ENCODE data around the gene KLRF2.

The KLRF2 gene

DNA sequence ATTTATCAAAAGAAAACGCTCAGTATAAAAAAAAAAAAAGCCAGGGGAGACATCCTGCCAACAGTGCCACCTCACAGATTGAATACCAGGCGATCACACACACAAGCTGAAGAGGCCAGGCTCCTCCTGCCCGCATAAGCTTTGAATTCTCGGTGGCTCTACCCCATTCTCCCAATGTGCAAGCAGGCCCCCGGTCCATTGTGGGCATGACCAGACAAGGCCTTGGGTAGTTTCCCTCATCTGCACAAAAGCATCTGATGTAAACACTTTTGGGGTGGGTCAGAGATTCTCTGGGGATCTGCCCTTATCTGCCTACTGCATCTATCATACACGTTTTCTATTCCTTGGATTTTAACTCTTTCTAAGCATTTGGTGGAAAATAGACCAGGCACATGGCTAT lies 16.2 kb downstream of the KLRF2 start:
- no peaks in the 10 kb centered on the region for H3K4me1 ChIP-seq (ENCODE audit: control insufficient read depth, insufficient read depth, low read length)
- CTCF ChIA-PET: interaction anchor here (1.3 kb wide), 1 partner anchor 146 kb away, joined by 4 read pairs; no protein-coding TSS in a partner anchor
- POLR2A ChIA-PET: no interaction called here

DNA sequence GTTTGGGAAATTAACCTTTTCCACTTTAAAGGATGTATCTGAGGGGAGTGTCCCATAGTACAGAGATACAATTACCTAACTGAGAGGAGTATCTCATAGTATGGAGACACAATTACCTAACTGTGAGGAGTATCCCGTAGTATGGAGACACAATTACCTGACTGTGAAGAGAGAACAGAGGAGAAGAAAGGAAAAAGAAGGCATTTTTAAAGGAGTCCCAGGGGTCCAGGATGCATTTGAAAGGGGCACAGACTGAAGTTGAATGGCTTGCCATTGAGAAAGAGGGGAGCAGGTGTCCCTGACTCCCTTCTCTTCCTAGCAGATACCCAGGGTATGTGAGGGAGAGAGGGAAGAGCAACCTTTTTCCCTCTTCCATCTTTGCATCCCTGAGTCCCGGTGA lies 17.9 kb downstream of the KLRF2 start:
- ChIA-PET CTCF (no interaction called here), POLR2A (no interaction called here)
- no peaks in the 10 kb centered on the region for H3K36me3 ChIP-seq (ENCODE audit: control insufficient read depth in 2 of 2, insufficient read depth in 1 of 2, low read length in 2 of 2)
- H3K4me3 ChIP-seq (ENCODE audit: low read depth, low read length): no peak overlapping the region
- H3K9me3 ChIP-seq (ENCODE audit: control insufficient read depth, insufficient read depth, low read depth, low read length): no peaks in the 10 kb centered on the region
- no peaks in the 10 kb centered on the region for H3K4me1 ChIP-seq (ENCODE audit: control insufficient read depth, insufficient read depth, low read length)
- H3K27ac ChIP-seq (ENCODE audit: extremely low read depth, low read depth, low read length): no peak overlapping the region
- TF ChIP-seq, protein P1, sequence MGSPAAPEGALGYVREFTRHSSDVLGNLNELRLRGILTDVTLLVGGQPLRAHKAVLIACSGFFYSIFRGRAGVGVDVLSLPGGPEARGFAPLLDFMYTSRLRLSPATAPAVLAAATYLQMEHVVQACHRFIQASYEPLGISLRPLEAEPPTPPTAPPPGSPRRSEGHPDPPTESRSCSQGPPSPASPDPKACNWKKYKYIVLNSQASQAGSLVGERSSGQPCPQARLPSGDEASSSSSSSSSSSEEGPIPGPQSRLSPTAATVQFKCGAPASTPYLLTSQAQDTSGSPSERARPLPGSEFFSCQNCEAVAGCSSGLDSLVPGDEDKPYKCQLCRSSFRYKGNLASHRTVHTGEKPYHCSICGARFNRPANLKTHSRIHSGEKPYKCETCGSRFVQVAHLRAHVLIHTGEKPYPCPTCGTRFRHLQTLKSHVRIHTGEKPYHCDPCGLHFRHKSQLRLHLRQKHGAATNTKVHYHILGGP (tag by site-specific recombination; IDR thresholded peaks at IDR 0.05): no peak
- no peak for TF ChIP-seq ZNF146 (tag by site-specific recombination; IDR thresholded peaks at IDR 0.05)
- TF ChIP-seq ZNF747 (tag by site-specific recombination; IDR thresholded peaks at IDR 0.05): no peak
- TF ChIP-seq ZNF561 (tag by site-specific recombination; IDR thresholded peaks at IDR 0.05; ENCODE audit: borderline replicate concordance): no peak
- TF ChIP-seq ZNF626 (tag by site-specific recombination; IDR thresholded peaks at IDR 0.05): no peak
- TF ChIP-seq ZNF121 (tag by site-specific recombination; IDR thresholded peaks at IDR 0.05): no peak
- no peak for TF ChIP-seq ZNF510 (tag by site-specific recombination; IDR thresholded peaks at IDR 0.05; ENCODE audit: insufficient replicate concordance)
- no peak for TF ChIP-seq ZNF529 (tag by site-specific recombination; IDR thresholded peaks at IDR 0.05; ENCODE audit: insufficient replicate concordance)
- TF ChIP-seq ZNF19 (tag by site-specific recombination; IDR thresholded peaks at IDR 0.05; ENCODE audit: low read depth): no peak
- no peak for TF ChIP-seq GFI1B (tag by site-specific recombination; IDR thresholded peaks at IDR 0.05)
- TF ChIP-seq, protein P2, sequence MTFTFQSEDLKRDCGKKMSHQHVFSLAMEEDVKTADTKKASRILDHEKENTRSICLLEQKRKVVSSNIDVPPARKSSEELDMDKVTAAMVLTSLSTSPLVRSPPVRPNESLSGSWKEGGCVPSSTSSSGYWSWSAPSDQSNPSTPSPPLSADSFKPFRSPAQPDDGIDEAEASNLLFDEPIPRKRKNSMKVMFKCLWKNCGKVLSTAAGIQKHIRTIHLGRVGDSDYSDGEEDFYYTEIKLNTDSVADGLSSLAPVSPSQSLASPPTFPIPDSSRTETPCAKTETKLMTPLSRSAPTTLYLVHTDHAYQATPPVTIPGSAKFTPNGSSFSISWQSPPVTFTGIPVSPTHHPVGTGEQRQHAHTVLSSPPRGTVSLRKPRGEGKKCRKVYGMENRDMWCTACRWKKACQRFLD (tag by site-specific recombination; IDR thresholded peaks at IDR 0.05): no peak

More for the DNA sequence above, 16.2 kb downstream of the KLRF2 start:
- H3K36me3 ChIP-seq (ENCODE audit: control insufficient read depth in 2 of 2, insufficient read depth in 1 of 2, low read length in 2 of 2): no peaks in the 10 kb centered on the region
- H3K9me3 ChIP-seq (ENCODE audit: control insufficient read depth, insufficient read depth, low read depth, low read length): no peaks in the 10 kb centered on the region
- TF ChIP-seq ZNF274 (IDR thresholded peaks at IDR 0.05; ENCODE audit: low read length): no peak
- TF ChIP-seq ZNF274 (tag by site-specific recombination; IDR thresholded peaks at IDR 0.05; ENCODE audit: borderline replicate concordance): no peak
- TF ChIP-seq ZNF544 (tag by site-specific recombination; IDR thresholded peaks at IDR 0.05): no peak
- no peak for TF ChIP-seq ZNF473 (tag by site-specific recombination; IDR thresholded peaks at IDR 0.05)
- TF ChIP-seq, protein P3, sequence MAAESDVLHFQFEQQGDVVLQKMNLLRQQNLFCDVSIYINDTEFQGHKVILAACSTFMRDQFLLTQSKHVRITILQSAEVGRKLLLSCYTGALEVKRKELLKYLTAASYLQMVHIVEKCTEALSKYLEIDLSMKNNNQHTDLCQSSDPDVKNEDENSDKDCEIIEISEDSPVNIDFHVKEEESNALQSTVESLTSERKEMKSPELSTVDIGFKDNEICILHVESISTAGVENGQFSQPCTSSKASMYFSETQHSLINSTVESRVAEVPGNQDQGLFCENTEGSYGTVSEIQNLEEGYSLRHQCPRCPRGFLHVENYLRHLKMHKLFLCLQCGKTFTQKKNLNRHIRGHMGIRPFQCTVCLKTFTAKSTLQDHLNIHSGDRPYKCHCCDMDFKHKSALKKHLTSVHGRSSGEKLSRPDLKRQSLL (tag by site-specific recombination; IDR thresholded peaks at IDR 0.05): no peak
- TF ChIP-seq ZNF670 (tag by site-specific recombination; IDR thresholded peaks at IDR 0.05; ENCODE audit: low read depth): no peak
- no peak for TF ChIP-seq ZSCAN23 (tag by site-specific recombination; IDR thresholded peaks at IDR 0.05)
- no peak for TF ChIP-seq ZNF121 (tag by site-specific recombination; IDR thresholded peaks at IDR 0.05)
- TF ChIP-seq FEZF1 (tag by site-specific recombination; IDR thresholded peaks at IDR 0.05): no peak
- TF ChIP-seq ZNF777 (tag by site-specific recombination; IDR thresholded peaks at IDR 0.05; ENCODE audit: borderline replicate concordance): no peak
- TF ChIP-seq, protein P4, sequence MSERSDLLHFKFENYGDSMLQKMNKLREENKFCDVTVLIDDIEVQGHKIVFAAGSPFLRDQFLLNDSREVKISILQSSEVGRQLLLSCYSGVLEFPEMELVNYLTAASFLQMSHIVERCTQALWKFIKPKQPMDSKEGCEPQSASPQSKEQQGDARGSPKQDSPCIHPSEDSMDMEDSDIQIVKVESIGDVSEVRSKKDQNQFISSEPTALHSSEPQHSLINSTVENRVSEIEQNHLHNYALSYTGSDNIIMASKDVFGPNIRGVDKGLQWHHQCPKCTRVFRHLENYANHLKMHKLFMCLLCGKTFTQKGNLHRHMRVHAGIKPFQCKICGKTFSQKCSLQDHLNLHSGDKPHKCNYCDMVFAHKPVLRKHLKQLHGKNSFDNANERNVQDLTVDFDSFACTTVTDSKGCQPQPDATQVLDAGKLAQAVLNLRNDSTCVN (tag by site-specific recombination; optimal IDR thresholded peaks at IDR 0.05): no peak
- TF ChIP-seq ZNF416 (tag by site-specific recombination; IDR thresholded peaks at IDR 0.05): no peak
- TF ChIP-seq, protein P5, sequence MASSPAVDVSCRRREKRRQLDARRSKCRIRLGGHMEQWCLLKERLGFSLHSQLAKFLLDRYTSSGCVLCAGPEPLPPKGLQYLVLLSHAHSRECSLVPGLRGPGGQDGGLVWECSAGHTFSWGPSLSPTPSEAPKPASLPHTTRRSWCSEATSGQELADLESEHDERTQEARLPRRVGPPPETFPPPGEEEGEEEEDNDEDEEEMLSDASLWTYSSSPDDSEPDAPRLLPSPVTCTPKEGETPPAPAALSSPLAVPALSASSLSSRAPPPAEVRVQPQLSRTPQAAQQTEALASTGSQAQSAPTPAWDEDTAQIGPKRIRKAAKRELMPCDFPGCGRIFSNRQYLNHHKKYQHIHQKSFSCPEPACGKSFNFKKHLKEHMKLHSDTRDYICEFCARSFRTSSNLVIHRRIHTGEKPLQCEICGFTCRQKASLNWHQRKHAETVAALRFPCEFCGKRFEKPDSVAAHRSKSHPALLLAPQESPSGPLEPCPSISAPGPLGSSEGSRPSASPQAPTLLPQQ (tag by site-specific recombination; IDR thresholded peaks at IDR 0.05): no peak
- no peak for TF ChIP-seq KLF16 (tag by site-specific recombination; IDR thresholded peaks at IDR 0.05)
- TF ChIP-seq, protein P6, sequence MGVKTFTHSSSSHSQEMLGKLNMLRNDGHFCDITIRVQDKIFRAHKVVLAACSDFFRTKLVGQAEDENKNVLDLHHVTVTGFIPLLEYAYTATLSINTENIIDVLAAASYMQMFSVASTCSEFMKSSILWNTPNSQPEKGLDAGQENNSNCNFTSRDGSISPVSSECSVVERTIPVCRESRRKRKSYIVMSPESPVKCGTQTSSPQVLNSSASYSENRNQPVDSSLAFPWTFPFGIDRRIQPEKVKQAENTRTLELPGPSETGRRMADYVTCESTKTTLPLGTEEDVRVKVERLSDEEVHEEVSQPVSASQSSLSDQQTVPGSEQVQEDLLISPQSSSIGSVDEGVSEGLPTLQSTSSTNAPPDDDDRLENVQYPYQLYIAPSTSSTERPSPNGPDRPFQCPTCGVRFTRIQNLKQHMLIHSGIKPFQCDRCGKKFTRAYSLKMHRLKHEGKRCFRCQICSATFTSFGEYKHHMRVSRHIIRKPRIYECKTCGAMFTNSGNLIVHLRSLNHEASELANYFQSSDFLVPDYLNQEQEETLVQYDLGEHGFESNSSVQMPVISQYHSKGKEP (tag by site-specific recombination; IDR thresholded peaks at IDR 0.05): no peak
- no peak for TF ChIP-seq SALL2 (tag by site-specific recombination; IDR thresholded peaks at IDR 0.05; ENCODE audit: borderline replicate concordance)
- TF ChIP-seq ZNF785 (tag by site-specific recombination; IDR thresholded peaks at IDR 0.05): no peak
- TF ChIP-seq ZBTB8A (tag by site-specific recombination; IDR thresholded peaks at IDR 0.05): no peak
- no peak overlapping the region for H3K27ac ChIP-seq (ENCODE audit: extremely low read depth, low read depth, low read length)
- H3K4me3 ChIP-seq (ENCODE audit: low read depth, low read length): no peak overlapping the region

Data from HEK293 (cell line).